WTC11 (cell line): ENCODE results near the gene SHFL. TPM values are rescaled to one million over a fixed set of nuclear protein-coding genes. Genes with fewer than 3 reads are reported as not detected.
A peak's percentile ranks its signal among the peaks of the same experiment; 100 is the strongest.

Experiments
- ATAC-seq: fragments of 200-7000 bp; cut with Tn5 transposase; 2 replicates; pipeline ENCODE4 v1.10.0; 2021; ENCODE audit warnings: mild to moderate bottlenecking, moderate library complexity
- CTCF ChIA-PET: fragments of 300-600 bp; sonication (Branson Sonifier 250); formaldehyde crosslinking; loops from one replicate; lab custom pipeline; 2021; ENCODE audit warnings: antibody characterized with exemption; lab: Charles Lee
- POLR2A ChIA-PET: fragments of 350-600 bp; sonication (Branson Sonifier 250); formaldehyde crosslinking; loops from one replicate; lab custom pipeline; 2021; ENCODE audit warnings: antibody characterized with exemption; lab: Charles Lee
- DNase-seq: peaks from one replicate; pipeline ENCODE4 v3.0.0; 2021; ENCODE audit warnings: low spot score
- H3K27ac Mint-ChIP-seq: 2 replicates; pipeline ENCODE4 v1.8.0; 2021; ENCODE audit warnings: mixed read lengths
- H3K27me3 Mint-ChIP-seq: 2 replicates; pipeline ENCODE4 v1.8.0; 2021; ENCODE audit warnings: low read depth, mild to moderate bottlenecking, moderate library complexity, mixed read lengths
- H3K36me3 Mint-ChIP-seq: 2 replicates; pipeline ENCODE4 v1.8.0; 2021; ENCODE audit warnings: mixed read lengths
- H3K4me1 Mint-ChIP-seq: 2 replicates; pipeline ENCODE4 v1.8.0; 2022; ENCODE audit warnings: mixed read lengths
- H3K4me3 Mint-ChIP-seq: 2 replicates; pipeline ENCODE4 v1.8.0; 2021; ENCODE audit warnings: mild to moderate bottlenecking, moderate library complexity, mixed read lengths
- H3K9me3 Mint-ChIP-seq: 2 replicates; pipeline ENCODE4 v1.8.0; 2021; ENCODE audit warnings: mixed read lengths
- EMX1 ChIP-seq: fragments of 250-450 bp; sonication (Bioruptor Pico); IDR thresholded peaks from 2 replicates; pipeline ENCODE4 v1.8.0; 2021; ENCODE audit warnings: mild to moderate bottlenecking
- ESRRA ChIP-seq: sonication (generic); formaldehyde crosslinking; IDR thresholded peaks from 2 replicates; pipeline ENCODE4 v1.8.1; 2022; ENCODE audit warnings: mild to moderate bottlenecking, missing genetic modification reagents, borderline replicate concordance
- FOXJ3 ChIP-seq: sonication (generic); formaldehyde crosslinking; IDR thresholded peaks from 2 replicates; pipeline ENCODE4 v1.9.0; 2021; ENCODE audit warnings: missing genetic modification reagents, mild to moderate bottlenecking, borderline replicate concordance
- GRHL2 ChIP-seq: fragments of 250-450 bp; sonication (Bioruptor Pico); IDR thresholded peaks from 2 replicates; pipeline ENCODE4 v1.8.0; 2022; ENCODE audit warnings: mild to moderate bottlenecking, moderate library complexity; ENCODE audit not compliant: insufficient replicate concordance, severe bottlenecking
- NFATC4 ChIP-seq: fragments of 250-450 bp; sonication (Bioruptor Pico); IDR thresholded peaks from 2 replicates; pipeline ENCODE4 v1.9.0; 2021; ENCODE audit warnings: mild to moderate bottlenecking
- NFYB ChIP-seq: sonication (generic); formaldehyde crosslinking; conservative IDR thresholded peaks from 2 replicates; pipeline ENCODE4 v1.8.0; 2022; ENCODE audit warnings: low read depth, missing genetic modification reagents
- NR1H2 ChIP-seq: sonication (generic); formaldehyde crosslinking; IDR thresholded peaks from 2 replicates; pipeline ENCODE4 v1.9.0; 2021; ENCODE audit warnings: mild to moderate bottlenecking, moderate library complexity, missing genetic modification reagents
- PRRX2 ChIP-seq: fragments of 250-450 bp; sonication (Bioruptor Pico); IDR thresholded peaks from 2 replicates; pipeline ENCODE4 v1.8.0; 2021; ENCODE audit warnings: mild to moderate bottlenecking
- SMAD3 ChIP-seq: sonication (generic); formaldehyde crosslinking; IDR thresholded peaks from 2 replicates; pipeline ENCODE4 v1.8.0; 2022; ENCODE audit warnings: missing genetic modification reagents, mild to moderate bottlenecking, borderline replicate concordance
- SOX15 ChIP-seq: fragments of 250-450 bp; sonication (Bioruptor Pico); IDR thresholded peaks from 2 replicates; pipeline ENCODE4 v1.9.0; 2021; ENCODE audit warnings: mild to moderate bottlenecking
- TCF7 ChIP-seq: sonication (generic); formaldehyde crosslinking; IDR thresholded peaks from 2 replicates; pipeline ENCODE4 v1.8.0; 2022; ENCODE audit warnings: mild to moderate bottlenecking, low read depth, missing genetic modification reagents, moderate library complexity
- ZNF317 ChIP-seq: sonication (generic); formaldehyde crosslinking; IDR thresholded peaks from 2 replicates; pipeline ENCODE4 v1.8.1; 2023; ENCODE audit warnings: low read depth, mild to moderate bottlenecking, moderate library complexity, missing genetic modification reagents, borderline replicate concordance
- ZNF423 ChIP-seq: fragments of 250-450 bp; sonication (Bioruptor Pico); IDR thresholded peaks from 2 replicates; pipeline ENCODE4 v2.1.2; 2022; ENCODE audit warnings: mild to moderate bottlenecking, moderate library complexity
- ZNF671 ChIP-seq: fragments of 250-450 bp; sonication (Bioruptor Pico); IDR thresholded peaks from 2 replicates; pipeline ENCODE4 v1.8.0; 2021; ENCODE audit warnings: mild to moderate bottlenecking
- total RNA-seq: library from RNA; stranded (reverse); gene quantifications from 3 replicates; pipeline ENCODE4 v1.2.3, GENCODE V29; 2021
- TF ChIP-seq, protein P1 (sequence below): fragments of 250-450 bp; sonication (Bioruptor Pico); IDR thresholded peaks from 2 replicates; pipeline ENCODE4 v1.8.0; 2021; ENCODE audit warnings: mild to moderate bottlenecking
- TF ChIP-seq, protein P2 (sequence below): sonication (generic); formaldehyde crosslinking; IDR thresholded peaks from 2 replicates; pipeline ENCODE4 v1.8.1; 2022; ENCODE audit warnings: missing genetic modification reagents, borderline replicate concordance
- TF ChIP-seq, protein P3 (sequence below): sonication (generic); formaldehyde crosslinking; conservative IDR thresholded peaks from 2 replicates; pipeline ENCODE4 v1.8.1; 2023; ENCODE audit warnings: mild to moderate bottlenecking, low read depth, missing genetic modification reagents, moderate library complexity
- TF ChIP-seq, protein P4 (sequence below): sonication (generic); formaldehyde crosslinking; IDR thresholded peaks from 2 replicates; pipeline ENCODE4 v1.8.0; 2023; ENCODE audit warnings: missing genetic modification reagents, mild to moderate bottlenecking, borderline replicate concordance
- TF ChIP-seq, protein P5 (sequence below): fragments of 250-450 bp; sonication (Bioruptor Pico); IDR thresholded peaks from 2 replicates; pipeline ENCODE4 v1.9.0; 2021; ENCODE audit warnings: mild to moderate bottlenecking
- TF ChIP-seq, protein P6 (sequence below): fragments of 250-450 bp; sonication (Bioruptor Pico); IDR thresholded peaks from 2 replicates; pipeline ENCODE4 v1.9.0; 2021; ENCODE audit warnings: mild to moderate bottlenecking

SHFL gene
- total RNA-seq, 1 experiment from 2014 or later, result 22.5 TPM

DNA sequence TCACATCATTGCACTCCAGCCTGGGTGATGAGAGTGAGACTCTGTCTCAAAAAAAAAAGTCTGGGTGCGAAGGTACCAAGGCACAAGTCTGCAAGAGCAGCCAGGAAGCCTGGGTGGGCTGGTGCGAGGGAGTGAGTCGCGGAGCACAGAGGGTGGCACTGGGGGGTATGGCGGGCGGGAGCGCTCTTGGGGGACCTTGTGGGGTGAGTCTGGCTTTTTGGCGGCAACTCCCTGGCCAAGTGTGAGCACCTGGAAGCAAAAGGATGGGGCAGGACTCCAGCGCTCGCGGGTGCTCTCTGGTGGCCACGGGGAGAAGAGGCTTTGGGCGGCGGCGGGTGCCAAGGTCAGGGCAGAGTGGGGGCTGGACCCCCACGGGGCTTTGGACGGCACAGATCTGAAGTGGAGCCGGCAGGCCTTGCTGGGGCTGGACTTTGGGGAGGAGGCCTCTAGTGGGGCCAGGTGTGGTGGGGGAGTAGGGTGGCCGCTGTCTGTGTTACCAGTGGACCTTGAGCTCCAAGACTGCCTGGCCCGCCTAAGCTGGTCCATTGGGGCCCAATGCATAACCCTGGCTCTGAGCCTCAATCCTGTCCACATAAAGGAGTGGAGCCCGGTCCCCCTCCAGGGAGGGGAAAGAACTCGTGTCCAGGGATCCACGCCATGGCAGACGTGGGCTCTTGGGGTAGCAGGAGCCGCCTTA lies 26.9 kb downstream of the SHFL start (continued):
- TF ChIP-seq ESRRA (peak; percentile 29; the same call in 1 of the 2 replicates), NR1H2 (CRISPR knock-in tag) (no peak), ZNF317 (CRISPR knock-in tag) (0 out of 2 replicates have a peak, but pooled peaks have one; percentile 9), EMX1 (CRISPR knock-in tag) (peak; percentile 88), FOXJ3 (CRISPR knock-in tag) (0 out of 2 replicates have a peak, but pooled peaks have one; percentile 35), PRRX2 (peak; percentile 80; the same call in 1 of the 2 replicates)
- TF ChIP-seq, protein P1, sequence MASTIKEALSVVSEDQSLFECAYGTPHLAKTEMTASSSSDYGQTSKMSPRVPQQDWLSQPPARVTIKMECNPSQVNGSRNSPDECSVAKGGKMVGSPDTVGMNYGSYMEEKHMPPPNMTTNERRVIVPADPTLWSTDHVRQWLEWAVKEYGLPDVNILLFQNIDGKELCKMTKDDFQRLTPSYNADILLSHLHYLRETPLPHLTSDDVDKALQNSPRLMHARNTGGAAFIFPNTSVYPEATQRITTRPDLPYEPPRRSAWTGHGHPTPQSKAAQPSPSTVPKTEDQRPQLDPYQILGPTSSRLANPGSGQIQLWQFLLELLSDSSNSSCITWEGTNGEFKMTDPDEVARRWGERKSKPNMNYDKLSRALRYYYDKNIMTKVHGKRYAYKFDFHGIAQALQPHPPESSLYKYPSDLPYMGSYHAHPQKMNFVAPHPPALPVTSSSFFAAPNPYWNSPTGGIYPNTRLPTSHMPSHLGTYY (CRISPR knock-in tag), result peak; percentile 91; the same call in 1 of the 2 replicates
- TF ChIP-seq, protein P2, sequence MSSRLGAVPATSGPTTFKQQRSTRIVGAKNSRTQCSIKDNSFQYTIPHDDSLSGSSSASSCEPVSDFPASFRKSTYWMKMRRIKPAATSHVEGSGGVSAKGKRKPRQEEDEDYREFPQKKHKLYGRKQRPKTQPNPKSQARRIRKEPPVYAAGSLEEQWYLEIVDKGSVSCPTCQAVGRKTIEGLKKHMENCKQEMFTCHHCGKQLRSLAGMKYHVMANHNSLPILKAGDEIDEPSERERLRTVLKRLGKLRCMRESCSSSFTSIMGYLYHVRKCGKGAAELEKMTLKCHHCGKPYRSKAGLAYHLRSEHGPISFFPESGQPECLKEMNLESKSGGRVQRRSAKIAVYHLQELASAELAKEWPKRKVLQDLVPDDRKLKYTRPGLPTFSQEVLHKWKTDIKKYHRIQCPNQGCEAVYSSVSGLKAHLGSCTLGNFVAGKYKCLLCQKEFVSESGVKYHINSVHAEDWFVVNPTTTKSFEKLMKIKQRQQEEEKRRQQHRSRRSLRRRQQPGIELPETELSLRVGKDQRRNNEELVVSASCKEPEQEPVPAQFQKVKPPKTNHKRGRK, result no peak
- TF ChIP-seq, protein P3, sequence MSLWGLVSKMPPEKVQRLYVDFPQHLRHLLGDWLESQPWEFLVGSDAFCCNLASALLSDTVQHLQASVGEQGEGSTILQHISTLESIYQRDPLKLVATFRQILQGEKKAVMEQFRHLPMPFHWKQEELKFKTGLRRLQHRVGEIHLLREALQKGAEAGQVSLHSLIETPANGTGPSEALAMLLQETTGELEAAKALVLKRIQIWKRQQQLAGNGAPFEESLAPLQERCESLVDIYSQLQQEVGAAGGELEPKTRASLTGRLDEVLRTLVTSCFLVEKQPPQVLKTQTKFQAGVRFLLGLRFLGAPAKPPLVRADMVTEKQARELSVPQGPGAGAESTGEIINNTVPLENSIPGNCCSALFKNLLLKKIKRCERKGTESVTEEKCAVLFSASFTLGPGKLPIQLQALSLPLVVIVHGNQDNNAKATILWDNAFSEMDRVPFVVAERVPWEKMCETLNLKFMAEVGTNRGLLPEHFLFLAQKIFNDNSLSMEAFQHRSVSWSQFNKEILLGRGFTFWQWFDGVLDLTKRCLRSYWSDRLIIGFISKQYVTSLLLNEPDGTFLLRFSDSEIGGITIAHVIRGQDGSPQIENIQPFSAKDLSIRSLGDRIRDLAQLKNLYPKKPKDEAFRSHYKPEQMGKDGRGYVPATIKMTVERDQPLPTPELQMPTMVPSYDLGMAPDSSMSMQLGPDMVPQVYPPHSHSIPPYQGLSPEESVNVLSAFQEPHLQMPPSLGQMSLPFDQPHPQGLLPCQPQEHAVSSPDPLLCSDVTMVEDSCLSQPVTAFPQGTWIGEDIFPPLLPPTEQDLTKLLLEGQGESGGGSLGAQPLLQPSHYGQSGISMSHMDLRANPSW (CRISPR knock-in tag), result no peak

DNA sequence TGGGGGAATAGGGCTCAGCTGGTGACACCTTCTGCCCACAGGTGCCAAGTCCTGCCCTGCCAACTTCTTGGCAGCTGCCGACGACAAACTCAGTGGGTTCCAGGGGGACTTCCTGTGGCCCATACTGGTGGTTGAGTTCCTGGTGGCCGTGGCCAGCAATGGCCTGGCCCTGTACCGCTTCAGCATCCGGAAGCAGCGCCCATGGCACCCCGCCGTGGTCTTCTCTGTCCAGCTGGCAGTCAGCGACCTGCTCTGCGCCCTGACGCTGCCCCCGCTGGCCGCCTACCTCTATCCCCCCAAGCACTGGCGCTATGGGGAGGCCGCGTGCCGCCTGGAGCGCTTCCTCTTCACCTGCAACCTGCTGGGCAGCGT lies 27.5 kb downstream of the SHFL start:
- DNase-seq, result no peak
- Mint-ChIP-seq H3K27me3 (no peaks in the 10 kb centered on the region), H3K4me3 (no peak overlapping the region), H3K27ac (no peak overlapping the region), H3K4me1 (peaks cover 7% of the 10 kb centered on the region; the same call in 1 of the 2 replicates), H3K36me3 (peaks cover 34% of the 10 kb centered on the region), H3K9me3 (no peaks in the 10 kb centered on the region)
- CTCF ChIA-PET, result interaction anchor here (0.5 to 2.5 kb wide), 22 partner anchors 9 to 286 kb away, joined by 3 to 23 read pairs (median 4); partner anchors contain the start of genes ANGPTL6, PIN1 and UBL5
- POLR2A ChIA-PET, result interaction anchor here (0.6 to 1.9 kb wide), 3 partner anchors 18 to 137 kb away, joined by 3 to 6 read pairs (median 3); no protein-coding TSS in a partner anchor
- ATAC-seq, result peak; percentile 12
- no peak; the same call in 1 of the 2 replicates for TF ChIP-seq NFATC4
- no peak for TF ChIP-seq GRHL2 (CRISPR knock-in tag)
- TF ChIP-seq, protein P1 (CRISPR knock-in tag), result peak; percentile 20; the same call in 1 of the 2 replicates
- TF ChIP-seq, protein P4, sequence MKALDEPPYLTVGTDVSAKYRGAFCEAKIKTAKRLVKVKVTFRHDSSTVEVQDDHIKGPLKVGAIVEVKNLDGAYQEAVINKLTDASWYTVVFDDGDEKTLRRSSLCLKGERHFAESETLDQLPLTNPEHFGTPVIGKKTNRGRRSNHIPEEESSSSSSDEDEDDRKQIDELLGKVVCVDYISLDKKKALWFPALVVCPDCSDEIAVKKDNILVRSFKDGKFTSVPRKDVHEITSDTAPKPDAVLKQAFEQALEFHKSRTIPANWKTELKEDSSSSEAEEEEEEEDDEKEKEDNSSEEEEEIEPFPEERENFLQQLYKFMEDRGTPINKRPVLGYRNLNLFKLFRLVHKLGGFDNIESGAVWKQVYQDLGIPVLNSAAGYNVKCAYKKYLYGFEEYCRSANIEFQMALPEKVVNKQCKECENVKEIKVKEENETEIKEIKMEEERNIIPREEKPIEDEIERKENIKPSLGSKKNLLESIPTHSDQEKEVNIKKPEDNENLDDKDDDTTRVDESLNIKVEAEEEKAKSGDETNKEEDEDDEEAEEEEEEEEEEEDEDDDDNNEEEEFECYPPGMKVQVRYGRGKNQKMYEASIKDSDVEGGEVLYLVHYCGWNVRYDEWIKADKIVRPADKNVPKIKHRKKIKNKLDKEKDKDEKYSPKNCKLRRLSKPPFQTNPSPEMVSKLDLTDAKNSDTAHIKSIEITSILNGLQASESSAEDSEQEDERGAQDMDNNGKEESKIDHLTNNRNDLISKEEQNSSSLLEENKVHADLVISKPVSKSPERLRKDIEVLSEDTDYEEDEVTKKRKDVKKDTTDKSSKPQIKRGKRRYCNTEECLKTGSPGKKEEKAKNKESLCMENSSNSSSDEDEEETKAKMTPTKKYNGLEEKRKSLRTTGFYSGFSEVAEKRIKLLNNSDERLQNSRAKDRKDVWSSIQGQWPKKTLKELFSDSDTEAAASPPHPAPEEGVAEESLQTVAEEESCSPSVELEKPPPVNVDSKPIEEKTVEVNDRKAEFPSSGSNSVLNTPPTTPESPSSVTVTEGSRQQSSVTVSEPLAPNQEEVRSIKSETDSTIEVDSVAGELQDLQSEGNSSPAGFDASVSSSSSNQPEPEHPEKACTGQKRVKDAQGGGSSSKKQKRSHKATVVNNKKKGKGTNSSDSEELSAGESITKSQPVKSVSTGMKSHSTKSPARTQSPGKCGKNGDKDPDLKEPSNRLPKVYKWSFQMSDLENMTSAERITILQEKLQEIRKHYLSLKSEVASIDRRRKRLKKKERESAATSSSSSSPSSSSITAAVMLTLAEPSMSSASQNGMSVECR (CRISPR knock-in tag), result no peak
- TF ChIP-seq, protein P5, sequence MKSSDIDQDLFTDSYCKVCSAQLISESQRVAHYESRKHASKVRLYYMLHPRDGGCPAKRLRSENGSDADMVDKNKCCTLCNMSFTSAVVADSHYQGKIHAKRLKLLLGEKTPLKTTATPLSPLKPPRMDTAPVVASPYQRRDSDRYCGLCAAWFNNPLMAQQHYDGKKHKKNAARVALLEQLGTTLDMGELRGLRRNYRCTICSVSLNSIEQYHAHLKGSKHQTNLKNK (CRISPR knock-in tag), result no peak
- TF ChIP-seq ZNF671 (CRISPR knock-in tag), result peak; percentile 69; the same call in 1 of the 2 replicates
- no peak for TF ChIP-seq SOX15 (CRISPR knock-in tag)
- no peak for TF ChIP-seq SMAD3 (CRISPR knock-in tag)
- TF ChIP-seq, protein P6, sequence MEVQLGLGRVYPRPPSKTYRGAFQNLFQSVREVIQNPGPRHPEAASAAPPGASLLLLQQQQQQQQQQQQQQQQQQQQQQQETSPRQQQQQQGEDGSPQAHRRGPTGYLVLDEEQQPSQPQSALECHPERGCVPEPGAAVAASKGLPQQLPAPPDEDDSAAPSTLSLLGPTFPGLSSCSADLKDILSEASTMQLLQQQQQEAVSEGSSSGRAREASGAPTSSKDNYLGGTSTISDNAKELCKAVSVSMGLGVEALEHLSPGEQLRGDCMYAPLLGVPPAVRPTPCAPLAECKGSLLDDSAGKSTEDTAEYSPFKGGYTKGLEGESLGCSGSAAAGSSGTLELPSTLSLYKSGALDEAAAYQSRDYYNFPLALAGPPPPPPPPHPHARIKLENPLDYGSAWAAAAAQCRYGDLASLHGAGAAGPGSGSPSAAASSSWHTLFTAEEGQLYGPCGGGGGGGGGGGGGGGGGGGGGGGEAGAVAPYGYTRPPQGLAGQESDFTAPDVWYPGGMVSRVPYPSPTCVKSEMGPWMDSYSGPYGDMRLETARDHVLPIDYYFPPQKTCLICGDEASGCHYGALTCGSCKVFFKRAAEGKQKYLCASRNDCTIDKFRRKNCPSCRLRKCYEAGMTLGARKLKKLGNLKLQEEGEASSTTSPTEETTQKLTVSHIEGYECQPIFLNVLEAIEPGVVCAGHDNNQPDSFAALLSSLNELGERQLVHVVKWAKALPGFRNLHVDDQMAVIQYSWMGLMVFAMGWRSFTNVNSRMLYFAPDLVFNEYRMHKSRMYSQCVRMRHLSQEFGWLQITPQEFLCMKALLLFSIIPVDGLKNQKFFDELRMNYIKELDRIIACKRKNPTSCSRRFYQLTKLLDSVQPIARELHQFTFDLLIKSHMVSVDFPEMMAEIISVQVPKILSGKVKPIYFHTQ, result peak; percentile 16; the same call in 1 of the 2 replicates
- TF ChIP-seq TCF7 (CRISPR knock-in tag), result no peak
- TF ChIP-seq PRRX2, result peak; percentile 35; the same call in 1 of the 2 replicates
- no peak for TF ChIP-seq ZNF423 (CRISPR knock-in tag)
- no peak for TF ChIP-seq NFYB (CRISPR knock-in tag)
